GM18508 (cell line): ENCODE results near the gene PSD2.

ENCODE experiments used
- ATAC-seq: cut with Tn5 transposase; IDR thresholded peaks from one replicate; pipeline ENCODE4 v1.9.1; 2021; ENCODE audit warnings: moderate number of reproducible peaks; ENCODE audit not compliant: insufficient read depth, unreplicated experiment

Gene PSD2

DNA sequence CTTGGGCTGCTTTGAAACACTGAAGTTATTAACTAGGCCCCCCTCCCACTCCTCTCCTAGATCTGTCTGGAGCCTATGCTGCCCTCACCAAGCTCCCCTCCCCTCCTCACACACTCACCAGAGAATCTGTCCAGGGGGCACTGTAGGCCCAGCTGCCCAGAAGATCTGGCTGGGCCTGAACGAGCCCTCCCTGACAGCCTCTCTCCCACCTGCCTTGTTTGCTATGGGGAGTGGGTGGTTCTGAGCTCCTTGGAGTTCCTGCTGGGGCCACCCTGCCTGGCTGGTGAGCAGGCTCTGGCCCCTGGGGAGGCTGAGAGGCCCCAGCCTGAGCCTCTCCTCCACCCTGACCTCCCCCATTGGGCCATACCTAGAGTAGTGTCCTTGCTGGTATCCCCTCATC lies 75.1 kb downstream of the PSD2 start:
- no peak for ATAC-seq

DNA sequence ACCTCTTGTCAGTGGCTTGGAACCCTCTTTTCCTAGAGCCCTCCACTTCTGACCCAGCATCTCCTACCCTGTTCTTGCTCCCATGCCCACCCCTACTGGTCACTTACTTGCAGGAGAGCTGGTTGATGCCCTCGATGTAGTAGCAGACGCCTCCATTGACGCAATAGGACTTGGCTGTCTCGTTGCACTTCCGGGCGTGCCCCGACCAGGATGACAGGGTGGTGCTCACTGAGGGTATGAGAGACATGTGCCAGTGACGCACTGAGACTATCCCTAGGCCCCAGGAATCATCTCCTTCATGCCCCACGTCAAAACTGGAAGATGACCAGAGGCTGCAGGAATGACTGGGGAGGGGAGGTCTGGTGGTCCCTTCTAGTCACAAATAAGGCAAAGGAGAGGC lies 76.0 kb downstream of the PSD2 start:
- no peak for ATAC-seq

- ATAC-seq = no peak
Measured at GRCh38 chr5:139872052-139872766, 76.6 kb downstream of the PSD2 start.

GRCh38 chr5:139872851-139873794 lies 77.5 kb downstream of the PSD2 start:
- no peak for ATAC-seq

DNA sequence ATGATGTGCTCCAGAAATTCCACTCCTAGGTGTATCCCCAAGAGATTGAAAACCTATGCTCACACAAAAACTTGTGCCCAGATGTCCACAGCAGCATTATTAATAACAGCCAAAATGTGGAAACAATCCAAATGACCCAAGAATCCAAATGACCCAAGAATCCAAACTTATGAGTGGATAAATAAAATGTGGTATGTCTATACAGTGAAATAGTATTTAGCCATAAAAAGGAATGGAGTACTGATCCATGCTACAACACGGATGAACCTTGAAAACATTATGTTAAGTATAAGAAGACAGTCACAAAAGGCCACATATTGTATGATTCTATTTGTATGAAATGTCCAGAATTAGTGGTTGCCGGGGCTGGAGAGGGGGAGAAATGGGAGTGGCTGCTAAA lies 80.3 kb downstream of the PSD2 start:
- ATAC-seq = no peak

GRCh38 chr5:139877129-139877597 lies 81.6 kb downstream of the PSD2 start:
- ATAC-seq = no peak

DNA sequence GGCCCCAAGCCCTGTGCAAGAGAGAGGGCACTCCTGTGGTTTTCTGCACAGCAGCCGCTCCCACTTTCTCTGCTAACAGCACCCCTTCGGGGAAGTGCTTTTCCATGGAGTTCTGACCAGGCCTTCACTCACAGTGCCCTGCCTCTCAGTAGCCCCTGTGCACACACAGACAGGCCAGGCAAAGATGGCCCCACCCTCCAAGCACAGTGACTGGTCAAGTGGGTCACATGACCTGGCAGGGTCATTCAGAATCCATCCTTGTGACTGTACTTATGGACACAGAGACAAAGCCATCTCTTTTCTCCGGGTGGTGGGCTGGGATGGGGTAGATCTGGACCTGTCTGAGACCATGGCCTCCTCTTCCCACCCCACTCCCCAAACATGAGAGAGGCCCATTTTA lies 82.5 kb downstream of the PSD2 start:
- no peak for ATAC-seq

DNA sequence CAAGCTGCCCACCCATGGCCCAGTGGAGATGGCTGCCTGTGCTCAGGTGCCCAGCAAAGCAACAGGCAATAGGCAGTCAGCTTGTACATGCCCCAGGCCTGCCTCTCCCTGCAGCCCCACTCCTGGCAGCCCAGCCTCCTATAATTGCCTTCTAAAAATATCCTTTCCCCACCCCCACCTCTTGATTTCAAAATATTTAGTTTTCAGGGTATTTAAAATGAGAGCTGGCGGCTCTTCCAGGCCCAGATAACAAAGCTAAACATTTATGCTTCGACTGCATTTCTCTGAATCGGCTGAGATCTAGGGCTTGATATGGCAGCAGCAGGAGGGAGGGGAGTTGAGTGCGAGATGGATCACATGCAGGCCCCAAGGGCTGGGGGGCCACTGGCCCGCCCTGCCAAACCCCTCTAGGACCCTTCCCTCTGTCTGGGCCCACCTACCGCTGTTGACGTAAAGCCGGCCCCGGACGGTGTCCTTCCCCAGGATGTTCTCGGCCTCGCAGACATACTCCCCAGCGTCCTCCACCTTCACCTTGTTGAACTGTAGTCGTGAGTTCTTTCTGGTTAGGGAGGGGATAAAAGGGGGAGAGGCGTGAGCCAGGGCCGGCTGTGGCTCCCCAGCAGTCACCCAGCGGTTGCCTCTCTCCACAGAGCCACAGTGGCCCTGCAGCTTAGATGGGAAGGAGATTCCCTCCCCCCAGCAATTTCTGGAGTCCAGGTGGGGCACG lies 85.0 kb downstream of the PSD2 start:
- ATAC-seq = no peak

GRCh38 chr5:139881143-139881733 lies 85.6 kb downstream of the PSD2 start:
- ATAC-seq = no peak

DNA sequence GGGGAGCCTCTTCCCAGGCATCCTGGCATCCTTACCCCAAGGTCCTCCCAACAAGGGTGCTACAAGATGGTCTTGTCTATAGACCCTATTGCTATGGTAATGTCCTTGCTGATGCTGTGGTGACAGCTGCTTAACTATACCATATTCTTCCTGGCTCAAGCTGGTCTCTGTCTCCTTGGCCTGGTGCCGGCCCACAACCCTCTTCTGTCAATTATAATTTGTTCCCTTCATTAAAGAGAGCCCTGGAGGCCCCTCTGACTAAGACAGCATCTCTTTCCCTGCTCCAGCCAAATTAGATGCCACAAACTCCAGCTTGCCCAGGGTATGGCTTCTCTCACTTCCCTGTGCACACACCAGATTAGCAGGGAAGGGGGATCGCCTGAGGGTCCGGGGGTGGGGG lies 86.7 kb downstream of the PSD2 start:
- ATAC-seq = no peak

DNA sequence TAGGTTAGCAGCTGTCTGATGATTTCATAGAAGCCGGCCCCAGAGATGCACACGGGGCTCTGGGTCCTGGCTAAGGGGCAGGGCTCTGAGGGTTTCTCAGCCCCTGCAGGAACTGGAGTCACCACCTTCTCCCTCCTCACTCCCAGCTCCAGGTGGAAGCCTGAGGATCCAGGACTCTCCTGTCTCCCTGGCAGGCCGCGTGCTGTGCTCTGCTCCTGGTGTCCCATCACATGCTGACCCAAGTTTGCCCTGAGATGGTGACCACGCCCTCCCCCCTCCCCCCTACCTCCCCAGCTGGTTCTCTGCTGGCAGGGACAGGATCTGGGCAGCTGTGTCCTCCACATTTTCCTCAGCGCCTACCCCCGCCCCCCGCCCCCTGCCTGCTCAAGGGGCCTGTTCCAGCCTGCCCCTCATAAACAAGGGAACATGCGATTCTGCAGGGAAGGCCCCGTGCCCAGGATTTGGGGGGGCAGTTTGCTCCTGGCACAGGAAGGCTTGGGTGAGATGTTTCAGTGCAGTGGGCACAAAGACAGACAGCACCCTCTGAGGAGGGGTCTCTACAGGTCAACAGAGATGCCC lies 87.4 kb downstream of the PSD2 start:
- ATAC-seq = no peak

DNA sequence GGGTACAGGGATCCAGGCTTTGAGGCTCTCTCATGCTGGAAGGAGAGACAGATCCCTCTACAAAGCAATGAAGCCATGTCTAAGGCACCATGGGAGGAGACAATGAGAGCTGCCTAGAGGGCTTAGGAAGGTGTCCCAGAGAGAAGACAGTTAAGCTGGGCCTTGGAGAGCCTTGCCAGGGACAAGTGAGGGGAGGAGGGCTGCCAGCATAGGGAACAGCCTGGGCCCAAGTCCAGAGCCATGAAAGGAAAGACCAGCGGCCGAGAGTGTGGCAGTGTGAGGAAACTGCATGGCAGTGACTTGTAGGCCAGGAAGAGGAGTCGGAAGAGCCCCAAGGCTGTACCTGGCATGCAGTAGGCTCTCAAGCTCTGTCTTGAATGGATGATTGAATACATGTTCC lies 88.5 kb downstream of the PSD2 start:
- no peak for ATAC-seq

- no peak for ATAC-seq
Measured at GRCh38 chr5:139884734-139885133, 89.1 kb downstream of the PSD2 start.

GRCh38 chr5:139885172-139885856 lies 89.7 kb downstream of the PSD2 start:
- ATAC-seq = no peak

GRCh38 chr5:139885857-139886208 lies 90.2 kb downstream of the PSD2 start:
- no peak for ATAC-seq

DNA sequence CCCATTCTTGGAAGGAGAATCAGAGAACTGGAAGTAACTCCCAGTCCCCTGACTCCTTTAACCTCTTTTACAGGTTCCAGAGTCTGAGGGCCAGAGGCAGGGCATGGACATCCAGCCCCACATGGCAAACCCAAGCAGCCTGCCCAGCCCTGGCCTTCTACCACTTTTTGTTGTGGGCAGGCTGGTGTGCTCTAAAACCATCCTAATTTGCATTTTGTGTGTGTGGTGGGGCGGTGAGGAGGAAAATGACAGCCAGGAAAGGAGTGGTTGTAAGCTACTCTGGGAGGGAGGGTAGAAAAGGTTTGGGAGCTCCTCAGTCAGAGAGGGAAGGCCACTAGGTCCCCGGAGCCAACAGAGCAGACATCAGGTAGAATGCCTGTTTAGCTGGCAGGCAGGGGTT lies 90.6 kb downstream of the PSD2 start:
- ATAC-seq = no peak

- ATAC-seq = no peak
Measured at GRCh38 chr5:139888370-139888769, 92.8 kb downstream of the PSD2 start.

GRCh38 chr5:139889410-139889809 lies 93.8 kb downstream of the PSD2 start:
- ATAC-seq = no peak

- ATAC-seq = no peak
Measured at GRCh38 chr5:139893873-139894272, 98.3 kb downstream of the PSD2 start.
